ENCODE measurements around the gene CNEP1R1. TPM values are rescaled to one million over a fixed set of nuclear protein-coding genes. Genes with fewer than 3 reads are reported as not detected.

CNEP1R1 gene, protein sequence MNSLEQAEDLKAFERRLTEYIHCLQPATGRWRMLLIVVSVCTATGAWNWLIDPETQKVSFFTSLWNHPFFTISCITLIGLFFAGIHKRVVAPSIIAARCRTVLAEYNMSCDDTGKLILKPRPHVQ
- 10 to 100 TPM; 13.4 to 22.4 TPM for total RNA-seq

DNA sequence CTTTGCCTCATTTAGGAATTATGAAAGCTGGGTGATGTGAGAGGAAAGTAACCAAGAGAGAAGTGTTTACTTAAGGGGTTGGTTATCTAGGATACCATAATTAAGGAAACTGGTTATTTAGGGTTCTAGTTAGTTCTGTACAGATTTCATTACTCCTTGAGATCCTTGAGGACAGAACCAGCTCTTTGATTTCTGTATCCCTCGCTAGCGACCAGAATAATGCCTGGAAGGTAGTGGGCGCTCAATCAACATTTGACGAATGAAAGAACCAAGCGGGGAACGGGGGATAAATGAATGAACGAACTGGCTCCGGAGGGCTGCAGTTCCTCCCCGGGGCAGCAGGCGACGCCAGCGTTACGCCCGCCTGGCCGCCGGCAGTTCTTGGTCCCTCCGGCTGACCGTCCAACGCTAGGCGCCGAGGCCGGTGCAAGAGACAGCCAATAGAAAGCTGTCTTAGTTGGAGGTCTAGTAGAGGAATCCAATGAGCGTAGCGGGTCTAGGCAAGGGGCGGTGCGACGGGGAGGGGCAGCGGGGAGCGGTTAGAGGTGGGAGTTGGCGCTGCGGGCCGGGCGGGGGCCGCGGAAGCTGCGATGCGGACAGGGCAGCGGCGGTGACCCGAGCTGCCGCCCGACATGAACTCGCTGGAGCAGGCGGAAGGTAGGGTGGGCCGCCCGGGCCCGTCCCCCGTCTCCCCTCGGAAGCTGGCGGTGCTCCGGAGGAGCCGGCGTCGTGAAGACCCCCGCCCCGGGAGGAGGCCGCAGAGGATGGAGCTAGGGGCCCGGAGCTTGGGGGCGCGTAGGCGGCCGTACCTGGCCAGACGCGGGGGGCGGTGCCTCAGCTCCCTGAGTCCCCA lies at the start of gene CNEP1R1:
CNEP1R1 (plus strand) TSS at position 542 of the 853 bp plus-strand sequence; CDS start at position 633, 91 bp downstream.
- Histone ChIP-seq H3K9ac (ENCODE audit: low read depth in 2 of 2, low read length in 2 of 2) (peak within 1 kb of the TSS; percentile 85 to 94), H3K4me3 (peak within 1 kb of the TSS; percentile 92), H3K9me3 (no peaks in the 10 kb centered on the region), H3K36me3 (peaks cover 7% of the 10 kb centered on the region), H3K27me3 (no peaks in the 10 kb centered on the region), H3K4me1 (peaks cover 7% of the 10 kb centered on the region), H3K27ac (peak within 1 kb of the TSS; percentile 81)
- intact Hi-C loops (cut with DNase I): loop anchor here (2.0 to 10.0 kb wide), 6 partner anchors 37 to 337 kb away; partner anchors contain the start of gene TENT4B
- TF ChIP-seq, protein P1, sequence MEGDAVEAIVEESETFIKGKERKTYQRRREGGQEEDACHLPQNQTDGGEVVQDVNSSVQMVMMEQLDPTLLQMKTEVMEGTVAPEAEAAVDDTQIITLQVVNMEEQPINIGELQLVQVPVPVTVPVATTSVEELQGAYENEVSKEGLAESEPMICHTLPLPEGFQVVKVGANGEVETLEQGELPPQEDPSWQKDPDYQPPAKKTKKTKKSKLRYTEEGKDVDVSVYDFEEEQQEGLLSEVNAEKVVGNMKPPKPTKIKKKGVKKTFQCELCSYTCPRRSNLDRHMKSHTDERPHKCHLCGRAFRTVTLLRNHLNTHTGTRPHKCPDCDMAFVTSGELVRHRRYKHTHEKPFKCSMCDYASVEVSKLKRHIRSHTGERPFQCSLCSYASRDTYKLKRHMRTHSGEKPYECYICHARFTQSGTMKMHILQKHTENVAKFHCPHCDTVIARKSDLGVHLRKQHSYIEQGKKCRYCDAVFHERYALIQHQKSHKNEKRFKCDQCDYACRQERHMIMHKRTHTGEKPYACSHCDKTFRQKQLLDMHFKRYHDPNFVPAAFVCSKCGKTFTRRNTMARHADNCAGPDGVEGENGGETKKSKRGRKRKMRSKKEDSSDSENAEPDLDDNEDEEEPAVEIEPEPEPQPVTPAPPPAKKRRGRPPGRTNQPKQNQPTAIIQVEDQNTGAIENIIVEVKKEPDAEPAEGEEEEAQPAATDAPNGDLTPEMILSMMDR (IDR thresholded peaks at IDR 0.05): peak; percentile 99
- peak; percentile 96 for DNase-seq

DNA sequence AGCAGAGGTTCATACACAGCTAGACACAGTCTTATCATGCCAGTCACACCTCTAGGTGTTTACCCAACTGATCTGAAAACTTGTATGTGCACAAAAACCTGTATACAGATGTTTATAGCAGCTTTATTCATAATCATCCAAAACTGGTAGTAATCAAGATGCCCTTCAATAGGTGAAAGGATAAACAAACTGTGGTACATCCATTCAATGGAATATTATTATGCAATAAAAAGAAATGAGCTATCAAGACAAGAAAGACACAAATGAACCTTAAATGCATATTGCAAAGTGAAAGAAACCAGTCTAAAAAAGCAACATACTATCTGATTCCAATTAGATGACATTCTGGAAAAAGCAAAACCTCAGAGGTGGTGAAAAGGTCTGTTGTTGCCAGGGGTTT lies 47.6 kb upstream of the CNEP1R1 start:
- Histone ChIP-seq H3K4me1 (peaks cover 4% of the 10 kb centered on the region), H3K27ac (no peak overlapping the region), H3K36me3 (no peaks in the 10 kb centered on the region), H3K9ac (ENCODE audit: low read depth in 2 of 2, low read length in 2 of 2) (no peak overlapping the region), H3K4me3 (no peak overlapping the region), H3K27me3 (no peaks in the 10 kb centered on the region), H3K9me3 (no peaks in the 10 kb centered on the region)
- TF ChIP-seq, protein P1 (IDR thresholded peaks at IDR 0.05): no peak
- intact Hi-C loops (cut with DNase I): no loop called here
- no peak for DNase-seq

DNA sequence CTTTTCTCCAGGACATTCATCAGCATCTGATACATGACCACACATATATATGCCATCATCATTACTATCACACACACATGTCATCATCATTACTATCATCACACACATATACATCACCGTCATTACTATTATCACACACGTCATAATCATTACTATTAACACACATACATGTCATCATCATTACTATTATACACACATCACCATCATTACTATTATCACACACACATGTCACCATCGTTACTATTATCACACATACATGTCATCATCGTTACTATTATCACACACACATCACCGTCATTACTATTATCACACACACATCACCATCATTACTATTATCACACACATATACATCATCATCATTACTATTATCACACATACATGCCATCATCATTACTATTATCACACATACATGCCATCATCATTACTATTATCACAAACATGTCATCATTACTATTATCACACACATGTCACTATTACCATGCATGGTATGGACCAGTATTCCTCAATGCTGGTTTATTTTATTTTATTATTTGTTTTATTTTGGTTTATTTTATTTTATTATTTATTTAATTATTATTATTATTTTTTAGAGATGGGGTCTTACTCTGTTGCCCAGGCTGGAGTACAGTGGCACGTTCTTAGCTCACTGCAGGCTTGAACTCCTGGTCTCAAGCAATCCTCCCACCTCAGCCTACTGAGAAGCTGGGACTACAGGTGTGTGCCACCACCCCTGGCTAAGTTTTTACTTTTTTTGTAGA lies 46.3 kb upstream of the CNEP1R1 start:
- H3K36me3 ChIP-seq: no peaks in the 10 kb centered on the region
- TF ChIP-seq, protein P1 (IDR thresholded peaks at IDR 0.05): no peak
- H3K9ac ChIP-seq (ENCODE audit: low read depth in 2 of 2, low read length in 2 of 2): no peak overlapping the region
- H3K4me3 ChIP-seq: no peak overlapping the region
- no peaks in the 10 kb centered on the region for H3K27me3 ChIP-seq
- no peak overlapping the region for H3K27ac ChIP-seq
- intact Hi-C loops (cut with DNase I): no loop called here
- no peak for DNase-seq
- H3K9me3 ChIP-seq: no peaks in the 10 kb centered on the region
- H3K4me1 ChIP-seq: peaks cover 4% of the 10 kb centered on the region

DNA sequence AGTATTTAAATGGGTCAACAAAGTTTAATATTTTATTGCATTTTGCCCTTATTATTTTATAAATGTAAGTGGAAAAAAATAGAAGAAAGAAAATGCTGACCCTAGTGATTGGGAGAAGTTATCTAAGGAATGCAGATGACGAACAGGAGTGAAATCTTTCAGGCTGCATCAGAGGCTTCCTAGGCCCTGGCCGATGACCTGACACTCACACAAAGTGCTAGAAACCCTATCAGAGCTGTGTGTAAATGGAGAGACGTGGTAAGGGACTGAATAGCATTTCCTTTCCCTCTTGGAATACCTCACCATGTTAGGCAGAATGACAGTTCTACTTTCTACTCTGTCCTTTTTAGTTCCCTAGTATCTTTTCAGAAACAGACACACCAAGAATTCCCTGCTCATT lies 44.9 kb upstream of the CNEP1R1 start:
- no peak for DNase-seq
- no peak overlapping the region for H3K9ac ChIP-seq (ENCODE audit: low read depth in 2 of 2, low read length in 2 of 2)
- TF ChIP-seq, protein P1 (IDR thresholded peaks at IDR 0.05): no peak

DNA sequence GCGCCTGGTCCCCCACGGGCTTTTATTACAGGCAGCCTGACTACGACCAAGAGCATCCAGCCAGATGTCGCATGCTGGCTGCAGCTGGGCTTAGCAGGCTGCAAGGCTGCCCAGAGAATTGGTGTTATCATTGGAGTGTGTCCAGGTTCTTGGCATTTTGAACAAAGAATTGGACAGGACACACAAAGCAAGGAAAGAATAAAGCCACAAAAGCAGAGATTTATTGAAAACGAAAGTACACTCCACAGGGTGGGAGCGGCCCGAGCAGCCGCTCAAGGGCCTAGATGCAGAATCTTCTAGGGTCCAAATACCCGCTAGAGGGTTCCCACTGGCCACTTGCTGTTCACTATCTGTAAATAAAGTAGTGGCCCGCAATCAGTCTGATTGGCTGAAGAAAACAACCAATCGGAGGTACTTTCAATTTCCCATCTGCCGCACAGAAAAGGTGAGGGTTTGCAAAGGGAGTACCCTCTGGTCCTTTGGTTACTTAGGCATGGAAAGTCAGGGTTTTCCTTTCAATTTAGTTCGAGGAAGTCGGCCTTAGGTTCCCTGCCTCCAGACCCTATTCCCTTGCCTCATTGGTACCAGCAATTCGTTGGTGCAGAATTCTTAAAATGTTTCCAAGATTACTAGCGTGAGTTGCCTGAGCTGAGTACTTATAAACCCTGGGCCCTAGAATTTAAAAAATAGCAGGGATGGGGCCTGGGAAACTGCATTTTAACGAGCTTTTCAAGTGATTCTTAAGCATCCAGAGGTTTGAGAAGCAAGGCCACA lies 38.5 kb upstream of the CNEP1R1 start:
- H3K27me3 ChIP-seq: no peaks in the 10 kb centered on the region
- TF ChIP-seq, protein P1 (IDR thresholded peaks at IDR 0.05): no peak
- H3K4me3 ChIP-seq: no peak overlapping the region
- H3K36me3 ChIP-seq: no peaks in the 10 kb centered on the region
- no peaks in the 10 kb centered on the region for H3K4me1 ChIP-seq
- intact Hi-C loops (cut with DNase I): no loop called here
- no peak for DNase-seq
- no peak overlapping the region for H3K9ac ChIP-seq (ENCODE audit: low read depth in 2 of 2, low read length in 2 of 2)
- no peaks in the 10 kb centered on the region for H3K9me3 ChIP-seq
- H3K27ac ChIP-seq: no peak overlapping the region

More for the DNA sequence above, 44.9 kb upstream of the CNEP1R1 start:
- Histone ChIP-seq H3K27ac (no peak overlapping the region), H3K36me3 (no peaks in the 10 kb centered on the region), H3K9me3 (no peaks in the 10 kb centered on the region), H3K4me3 (no peak overlapping the region), H3K27me3 (no peaks in the 10 kb centered on the region), H3K4me1 (no peaks in the 10 kb centered on the region)
- intact Hi-C loops (cut with DNase I): no loop called here

All from colonic mucosa (tissue), 4 donors.